GM19452 (cell line): Measurements from ENCODE around the gene TMEM245.

Experiments used
- ATAC-seq: cut with Tn5 transposase; IDR thresholded peaks from one replicate; pipeline ENCODE4 v1.9.1; 2021; ENCODE audit not compliant: unreplicated experiment

TMEM245 gene

DNA sequence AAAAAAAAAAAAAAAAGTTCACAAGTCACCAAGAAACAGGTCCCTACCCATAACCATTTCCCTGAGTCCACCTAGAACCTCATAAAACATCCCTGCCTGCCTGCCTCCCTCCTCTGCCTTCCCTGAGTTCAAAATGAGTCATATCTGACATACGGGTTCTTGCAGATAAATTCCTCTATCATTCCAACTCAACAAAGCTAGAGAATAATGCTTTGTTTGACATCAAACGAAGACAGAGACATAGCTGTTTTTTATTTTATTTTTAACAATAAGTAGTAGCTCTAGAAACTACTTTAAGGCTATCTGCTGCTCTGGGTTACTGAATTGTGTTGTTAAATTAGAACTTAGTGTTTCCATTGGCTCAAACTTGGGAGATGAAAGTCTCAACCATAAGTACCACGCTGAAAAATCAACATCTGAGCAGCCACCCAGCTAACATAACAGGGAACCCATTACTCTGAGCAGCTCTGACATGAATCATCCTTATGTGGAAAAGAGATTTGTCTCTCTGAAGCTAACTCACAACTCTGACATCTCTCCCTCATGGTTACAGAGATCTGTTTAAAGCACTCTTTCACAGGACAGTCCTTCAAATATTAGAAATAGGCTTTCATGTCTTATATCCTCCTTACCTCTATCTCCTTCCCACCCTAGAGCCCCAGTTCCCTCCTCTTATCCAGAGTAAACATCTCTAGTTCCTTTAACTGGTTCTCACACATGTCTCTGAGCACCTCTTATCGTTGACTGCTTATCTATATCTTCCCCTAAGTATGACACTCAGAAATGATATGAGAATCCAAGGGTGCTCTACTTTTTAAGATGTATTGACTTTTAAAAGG lies 12.1 kb downstream of the TMEM245 start:
- no peak for ATAC-seq

DNA sequence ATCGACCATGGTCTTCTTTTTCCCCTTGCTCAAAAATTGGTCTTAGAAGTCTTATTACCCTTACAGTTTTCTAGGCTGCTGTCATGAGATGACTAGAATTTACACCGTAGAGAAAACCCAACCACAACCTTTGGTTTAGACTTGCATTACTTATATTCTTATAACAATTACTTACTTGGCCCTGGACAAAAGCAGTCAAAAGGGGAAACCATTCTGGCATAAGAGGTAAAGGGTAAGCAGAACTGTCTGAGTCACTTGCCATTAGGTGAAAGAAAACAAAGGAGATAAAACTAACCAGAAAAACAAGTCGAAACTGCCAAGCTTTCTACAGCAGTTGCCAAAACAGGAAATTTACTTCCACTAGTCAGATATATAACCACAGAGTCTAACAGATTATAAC lies 17.9 kb downstream of the TMEM245 start:
- ATAC-seq = peak; percentile 78

DNA sequence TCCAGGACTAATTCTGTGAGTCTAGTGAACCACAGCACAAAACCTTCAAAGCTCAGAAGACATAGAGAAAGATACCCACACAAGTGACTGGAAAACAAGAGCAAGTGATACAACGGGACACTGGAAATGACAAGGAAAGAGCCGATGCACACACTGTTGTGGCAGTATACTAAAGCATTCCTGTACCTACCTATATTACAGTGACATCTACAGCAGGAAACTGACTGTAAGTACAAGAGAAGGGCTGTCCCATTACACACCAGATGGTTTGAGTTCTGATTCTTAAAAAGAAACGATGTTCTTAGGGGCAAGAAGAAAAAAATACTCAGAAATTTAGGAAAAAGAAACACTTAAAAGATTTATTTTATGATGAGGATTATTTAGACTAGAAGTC lies 18.5 kb downstream of the TMEM245 start:
- ATAC-seq = no peak

DNA sequence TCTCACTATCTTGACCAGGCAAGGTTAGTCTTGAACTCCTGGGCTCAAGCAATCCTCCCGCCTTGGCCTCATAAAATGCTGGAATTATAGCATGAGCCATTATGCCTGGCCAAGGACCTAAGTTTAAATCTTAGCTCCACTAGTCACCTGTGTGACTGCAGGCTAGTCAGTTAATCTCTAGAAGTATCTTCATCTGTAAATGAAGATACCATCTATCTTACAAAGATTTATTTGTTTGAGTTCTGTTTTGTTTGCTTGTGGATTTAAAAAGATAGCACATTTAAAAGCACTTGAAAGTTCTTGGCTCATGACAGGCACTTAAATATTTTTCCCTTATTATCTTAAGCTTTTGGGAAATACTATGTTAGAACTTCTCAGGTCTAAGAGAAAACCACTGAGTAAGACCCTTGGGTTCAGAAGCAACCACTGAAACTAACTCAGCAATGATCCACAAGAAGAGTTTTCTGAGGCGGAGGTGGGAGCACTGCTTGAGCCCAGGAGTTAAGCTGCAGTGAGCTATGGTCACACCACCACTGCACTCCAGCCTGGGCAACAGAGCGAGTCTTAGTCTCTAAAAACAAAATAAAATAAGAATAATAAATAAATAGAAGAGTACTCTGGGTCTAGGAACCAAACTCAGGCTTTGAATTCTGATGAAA lies 19.1 kb downstream of the TMEM245 start:
- ATAC-seq = no peak

DNA sequence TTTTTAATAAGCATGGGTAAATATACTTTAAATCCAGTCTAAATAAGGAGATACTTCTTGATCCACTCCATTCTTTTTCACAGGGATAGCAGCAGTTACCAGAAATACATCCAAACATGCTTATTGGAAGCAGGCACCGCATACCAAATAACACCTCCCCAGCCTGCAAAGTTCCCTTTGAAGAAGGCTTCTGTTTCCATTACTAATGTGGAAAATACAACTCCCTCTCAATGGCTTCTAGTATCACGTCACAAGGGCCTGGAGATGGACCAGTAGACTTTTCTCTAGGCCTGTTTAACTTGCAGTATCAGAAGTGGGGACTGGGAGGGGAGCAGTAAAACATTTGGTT lies 20.8 kb downstream of the TMEM245 start:
- ATAC-seq = no peak

DNA sequence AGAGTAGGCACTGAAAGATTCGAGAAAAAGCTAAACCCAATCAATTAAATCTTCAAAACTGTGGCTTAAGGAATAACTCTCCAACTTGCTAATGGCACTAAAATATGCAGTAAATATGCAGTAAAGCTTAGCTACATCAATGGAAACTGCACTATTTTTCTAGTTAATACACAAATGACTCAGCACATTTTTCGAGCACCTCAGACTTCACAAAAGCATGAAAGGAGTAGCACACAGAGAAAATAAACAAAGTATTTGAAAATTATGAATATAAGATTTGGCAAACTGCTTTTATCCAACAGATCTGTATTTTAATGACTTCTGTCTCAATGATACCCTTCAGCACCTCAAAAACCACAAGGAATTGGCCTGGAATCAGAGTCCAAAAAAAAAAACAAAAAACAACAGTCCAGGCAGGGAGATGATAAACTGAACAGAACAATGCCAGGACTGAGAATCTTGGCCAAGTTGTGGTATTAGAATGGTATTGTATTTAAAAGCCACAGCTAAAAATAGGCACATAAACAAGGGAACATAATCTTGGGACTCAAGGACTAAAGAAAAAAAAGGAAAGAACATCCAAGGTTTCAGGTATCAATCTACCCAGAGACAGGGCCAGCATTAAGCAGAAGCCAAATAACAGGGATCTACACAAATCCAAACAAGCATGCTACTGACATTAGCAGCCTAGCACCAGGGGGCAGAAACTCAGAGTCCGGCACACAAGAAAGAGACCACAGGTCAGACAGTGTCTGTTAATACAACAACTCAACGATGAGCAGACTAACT lies 21.4 kb downstream of the TMEM245 start:
- no peak for ATAC-seq

DNA sequence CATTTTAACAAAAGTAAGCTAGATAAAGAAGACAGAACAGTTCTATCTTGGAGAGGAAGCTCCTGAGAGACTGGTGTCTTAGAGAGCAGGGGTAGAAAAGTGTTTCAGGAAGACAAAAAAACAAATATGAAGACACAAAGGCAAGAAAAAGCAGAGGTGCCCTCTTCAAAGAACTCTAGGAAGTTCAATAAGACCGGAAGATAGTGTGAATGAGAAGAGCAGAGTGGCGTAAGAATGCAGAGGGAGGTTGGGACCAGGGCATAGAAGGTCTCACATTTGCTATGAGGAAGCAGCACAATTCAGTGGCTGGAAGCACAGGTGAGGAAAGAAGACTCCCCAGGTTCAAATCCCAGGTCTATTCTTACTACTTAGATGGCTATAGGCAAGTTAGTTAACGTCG lies 22.6 kb downstream of the TMEM245 start:
- ATAC-seq = no peak

DNA sequence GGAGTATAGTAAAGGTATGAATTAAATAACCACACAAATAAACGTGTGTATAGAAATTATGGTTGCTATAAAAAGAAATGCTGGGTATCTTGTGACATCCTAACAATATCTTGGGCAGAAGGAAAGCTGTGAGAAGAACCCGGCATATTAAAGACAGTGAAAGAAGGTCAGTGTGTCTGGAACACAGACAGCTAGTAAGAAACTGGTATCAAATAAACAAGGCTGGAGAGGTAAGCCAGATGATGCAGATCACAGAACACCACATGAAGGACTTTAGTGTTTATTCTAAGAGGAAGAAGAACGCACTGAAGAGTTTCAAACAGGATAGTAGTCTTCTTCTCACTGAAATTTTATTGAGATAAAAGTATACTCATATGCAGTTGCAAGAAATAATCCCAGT lies 24.4 kb downstream of the TMEM245 start:
- ATAC-seq = no peak

DNA sequence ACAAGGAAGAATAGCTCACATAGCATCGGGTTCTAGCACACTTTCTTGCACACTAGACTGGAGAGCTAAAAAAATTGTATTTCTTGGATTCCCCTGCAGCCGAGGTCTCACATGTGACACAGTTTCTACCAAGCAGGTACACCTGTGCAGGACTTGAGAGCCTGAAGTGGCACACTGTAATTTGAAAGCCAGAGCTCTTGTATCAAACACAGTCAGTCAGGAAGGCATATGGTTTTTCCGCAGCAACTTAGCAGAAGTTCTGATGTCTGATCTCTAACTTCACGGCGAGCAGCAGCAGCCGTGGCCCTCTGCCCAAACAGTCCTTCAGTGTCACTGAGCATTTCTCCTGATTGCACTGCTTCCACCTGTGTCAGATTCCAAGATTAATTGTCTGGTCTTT lies 25.5 kb downstream of the TMEM245 start:
- no peak for ATAC-seq

DNA sequence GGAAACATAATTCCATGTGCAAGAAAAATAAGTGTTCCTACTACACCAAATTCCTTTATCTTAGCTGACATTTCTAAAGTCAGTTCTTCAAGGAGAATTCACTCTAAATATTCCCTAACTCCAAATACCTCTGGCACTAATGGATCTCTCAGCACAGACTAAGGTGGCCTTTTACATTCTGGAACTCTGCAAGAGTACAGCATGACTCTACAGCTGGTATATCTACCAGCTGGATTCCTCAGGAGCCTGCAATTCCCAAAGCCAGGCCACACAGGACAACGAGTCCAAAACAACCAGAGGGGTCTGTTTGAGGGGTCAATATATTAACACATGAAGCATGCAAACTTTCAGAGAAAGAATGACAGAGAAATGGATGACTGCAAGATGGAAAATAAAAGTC lies 27.2 kb downstream of the TMEM245 start:
- ATAC-seq = no peak

DNA sequence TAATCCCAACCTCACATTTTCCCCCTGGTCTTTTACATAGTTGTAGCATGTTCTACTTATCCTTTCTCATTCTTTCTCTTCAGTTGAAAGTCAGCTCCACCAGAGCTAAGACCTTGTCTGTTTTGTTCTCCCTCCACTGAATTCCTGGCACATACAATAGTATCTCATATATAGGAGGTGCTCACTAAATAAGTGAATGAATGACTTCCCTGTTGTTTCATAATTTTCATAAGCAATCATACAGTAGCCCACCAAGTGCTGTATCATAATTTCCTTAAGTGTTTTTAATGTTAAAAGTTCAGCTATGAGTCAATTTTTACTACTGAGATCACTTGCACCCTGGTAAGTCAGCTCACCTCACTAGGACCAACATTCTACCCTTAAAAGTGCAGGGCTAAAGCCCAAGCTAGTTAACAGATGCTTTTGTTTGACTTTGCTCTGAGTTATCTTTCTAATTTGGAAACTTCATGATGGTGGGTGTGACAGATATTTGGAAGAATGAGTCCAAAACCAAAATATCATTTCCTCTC lies 27.6 kb downstream of the TMEM245 start:
- ATAC-seq = no peak

DNA sequence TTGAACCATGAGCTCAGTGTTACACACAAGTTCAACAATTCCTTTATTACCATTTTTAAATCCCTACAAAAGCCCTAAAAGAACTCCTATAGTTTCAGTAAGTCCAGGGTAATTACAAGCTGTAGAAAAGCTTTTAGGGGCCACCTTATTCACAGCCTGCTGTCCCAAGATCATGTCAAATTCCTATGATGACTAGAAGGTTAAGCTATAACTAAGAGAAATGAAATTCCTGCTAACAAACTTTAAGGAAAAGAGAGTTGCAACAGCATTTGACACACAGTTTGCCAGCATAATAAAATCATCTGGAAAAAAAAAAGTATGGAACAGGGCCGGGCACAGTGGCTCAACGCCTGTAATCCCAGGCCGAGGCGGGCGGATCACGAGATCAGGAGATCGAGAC lies 31.5 kb downstream of the TMEM245 start:
- ATAC-seq = no peak

DNA sequence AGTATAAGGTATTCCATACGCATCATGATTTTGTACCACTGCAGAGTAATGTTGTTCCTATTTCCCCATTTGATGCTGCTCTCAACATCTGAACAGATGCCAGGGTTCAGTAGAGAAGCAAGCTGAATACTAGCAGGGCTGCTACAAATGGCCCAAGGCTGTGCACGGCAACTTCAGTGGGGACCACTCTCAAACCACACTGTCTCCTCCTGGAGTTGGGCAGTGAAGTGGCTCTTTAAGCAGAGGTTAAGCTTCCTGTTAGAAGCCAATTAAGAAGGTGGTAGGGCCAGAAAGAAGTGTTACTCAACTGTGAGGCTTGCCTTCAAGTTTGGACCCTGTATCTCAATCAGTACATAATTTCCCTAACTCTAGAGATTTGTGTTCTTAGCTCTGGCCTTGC lies 32.0 kb downstream of the TMEM245 start:
- no peak for ATAC-seq

DNA sequence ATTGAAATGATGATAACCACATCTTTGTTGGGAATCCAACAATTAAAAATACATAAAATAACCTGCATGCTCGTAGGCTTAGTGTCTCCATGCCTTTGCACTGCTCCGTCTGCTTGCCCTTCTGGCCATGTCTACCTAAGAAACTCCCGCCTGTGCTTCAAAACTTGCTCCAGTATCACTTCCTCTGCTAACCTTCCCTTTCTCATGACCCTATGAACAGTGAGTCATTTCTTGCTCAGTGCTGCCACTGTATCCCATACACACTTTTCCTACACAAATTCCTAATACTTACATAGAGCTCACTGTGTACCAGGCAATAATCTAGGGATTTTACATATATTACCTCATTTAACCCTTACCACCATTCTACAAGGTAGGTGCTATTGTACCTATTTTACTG lies 33.5 kb downstream of the TMEM245 start:
- ATAC-seq = peak; percentile 85

DNA sequence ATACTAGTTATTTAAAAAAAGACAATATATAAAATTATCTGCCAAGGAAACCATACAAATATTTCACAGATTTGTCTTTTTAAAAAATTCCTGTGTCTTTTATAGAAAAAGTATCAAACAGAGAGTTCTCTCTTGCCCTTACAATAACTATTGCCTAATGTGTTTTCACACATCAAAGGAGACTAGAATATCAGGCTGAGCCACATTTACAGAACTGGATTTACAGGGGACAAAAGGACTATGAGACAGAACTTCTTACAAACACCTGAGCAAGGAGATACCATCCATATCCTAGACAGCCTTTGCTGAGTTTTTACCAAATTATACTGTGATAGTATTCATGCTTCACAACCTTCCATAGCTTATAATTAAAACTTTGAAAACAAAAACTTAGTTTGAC lies 34.2 kb downstream of the TMEM245 start:
- no peak for ATAC-seq

DNA sequence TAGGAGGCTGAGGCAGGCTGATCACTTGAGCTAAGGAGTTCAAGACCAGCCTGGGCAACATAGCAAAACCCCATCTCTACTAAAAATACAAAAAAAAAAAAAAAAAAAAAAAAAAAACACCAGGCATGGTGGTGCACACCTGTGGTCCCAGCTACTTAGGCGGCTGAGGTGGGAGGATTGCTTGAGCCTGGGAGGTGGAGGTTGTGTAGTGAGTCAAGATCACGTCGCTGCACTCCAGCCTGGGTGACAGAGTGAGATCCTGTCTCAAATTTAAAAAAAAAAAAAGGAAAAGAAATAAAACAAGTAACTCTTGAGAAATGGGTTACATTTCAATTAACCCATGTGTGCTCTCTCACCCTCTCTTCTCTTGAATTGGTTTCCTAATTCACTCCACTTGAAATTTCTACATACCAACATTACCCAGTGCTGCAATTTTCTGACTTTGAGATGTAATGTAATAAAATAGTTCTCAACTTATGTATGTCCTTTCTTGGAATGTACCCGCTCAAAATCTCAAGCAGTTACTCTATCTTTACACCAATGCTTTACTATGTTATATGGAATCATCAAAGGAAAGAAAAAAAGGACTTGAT lies 35.8 kb downstream of the TMEM245 start:
- no peak for ATAC-seq

DNA sequence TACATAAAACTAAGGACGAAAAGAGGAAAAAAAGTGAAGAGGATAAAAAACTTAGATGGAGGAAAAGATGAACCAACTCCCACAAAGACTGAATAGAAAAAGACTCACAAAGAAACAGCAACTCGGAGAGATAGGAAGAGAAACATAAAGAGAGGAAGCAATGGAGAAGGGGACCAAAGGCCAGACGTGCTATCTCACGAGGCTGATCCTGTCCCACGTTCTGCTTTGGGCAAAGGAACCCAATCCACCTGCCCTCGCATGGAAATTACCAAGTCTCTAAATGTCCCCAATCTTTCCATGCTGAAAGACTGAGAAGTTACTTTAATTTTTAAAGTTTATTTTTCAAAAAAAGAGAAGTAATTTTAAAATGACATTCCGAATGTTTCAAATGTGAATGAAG lies 36.6 kb downstream of the TMEM245 start:
- no peak for ATAC-seq

DNA sequence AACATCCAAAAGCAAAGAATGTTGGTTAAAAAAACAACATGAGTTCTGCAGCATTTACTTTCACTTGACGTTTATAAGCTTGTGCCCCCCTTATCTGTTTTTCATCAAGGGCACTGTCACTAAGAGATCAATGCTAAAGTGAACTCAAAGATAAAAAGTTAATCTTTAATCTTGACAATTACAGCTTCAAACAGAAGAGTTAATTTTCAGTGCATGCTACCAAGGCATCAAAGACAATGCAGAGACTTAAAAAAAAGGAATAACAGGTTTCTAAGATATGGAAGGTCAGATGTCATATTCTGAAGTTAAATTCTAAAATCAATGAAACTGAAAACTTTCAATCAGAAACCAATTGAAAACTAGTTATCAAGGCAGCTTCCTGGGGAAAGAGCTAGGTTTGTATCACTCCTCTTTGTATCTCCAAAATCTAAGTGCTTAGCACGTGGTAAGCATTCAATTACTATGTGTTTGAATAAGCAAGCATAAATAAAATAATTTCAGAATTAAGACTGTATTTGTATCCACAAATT lies 37.6 kb downstream of the TMEM245 start:
- no peak for ATAC-seq

DNA sequence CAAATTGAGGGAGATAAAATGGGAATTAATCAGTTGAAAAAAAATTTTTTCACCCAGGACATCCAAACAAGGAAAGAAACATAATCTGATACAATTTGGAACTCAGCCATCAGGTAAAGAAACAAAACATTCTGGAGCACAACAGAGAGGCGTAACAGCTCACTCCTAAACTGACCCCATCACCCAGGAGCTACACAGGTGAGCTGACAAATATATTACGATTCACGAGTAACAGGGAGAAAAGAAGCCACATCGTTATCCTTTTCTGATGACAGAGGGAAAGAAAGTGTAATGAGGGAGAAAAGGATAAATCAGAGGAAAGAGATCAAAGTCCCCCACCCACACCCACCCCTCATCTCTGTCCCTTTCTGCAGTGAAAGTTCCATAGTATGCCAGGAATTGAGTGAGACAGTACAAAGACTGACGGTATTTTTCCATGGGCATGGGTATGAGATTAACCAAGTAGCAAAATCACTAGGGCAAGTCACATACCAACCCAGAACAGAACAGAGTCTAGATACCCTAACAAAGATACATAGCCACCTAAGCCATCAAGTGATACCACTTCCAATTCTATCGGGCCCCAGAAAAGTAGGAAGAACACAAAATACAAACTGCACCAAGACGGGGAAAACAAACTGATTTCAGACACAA lies 45.4 kb downstream of the TMEM245 start:
- no peak for ATAC-seq

DNA sequence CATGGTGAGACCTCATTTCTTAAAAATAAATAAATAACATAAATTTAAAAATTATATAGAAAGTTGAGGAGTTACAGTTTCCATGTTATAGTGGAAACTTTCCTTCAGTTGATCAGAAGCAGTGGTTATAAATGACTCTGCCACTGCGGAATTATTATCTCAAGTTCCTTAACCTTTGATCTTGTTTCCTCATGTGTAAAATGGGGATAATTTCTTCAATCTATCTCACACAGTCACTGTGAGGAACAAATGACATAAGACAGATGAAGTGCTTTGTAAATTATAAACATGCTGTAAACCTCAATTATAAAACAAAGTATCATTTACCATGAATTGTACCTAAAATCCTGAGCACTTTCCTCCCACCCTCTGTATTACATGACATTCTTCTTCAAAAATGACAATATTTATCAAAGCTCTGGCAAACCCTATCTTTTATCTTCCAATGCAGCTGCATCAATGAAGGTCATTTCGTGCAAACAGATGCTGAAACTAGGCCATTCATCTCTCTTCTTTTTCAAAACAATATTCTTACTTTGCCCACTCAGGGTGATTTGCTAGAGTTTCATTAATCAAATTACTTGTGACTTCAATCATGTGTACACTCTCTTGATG lies 46.8 kb downstream of the TMEM245 start:
- ATAC-seq = no peak
